Calu3 (cell line): Measurements from ENCODE around the gene AIF1. TPM values are rescaled to one million over a fixed set of nuclear protein-coding genes. Genes with fewer than 3 reads are reported as not detected.
"Not testable (repeated sequence)": the region's sequence is repeated elsewhere in the genome, so short reads cannot be mapped to it uniquely, and the experiment has no call there.

ENCODE experiments used
- BruUV-seq: library from RNA; stranded (reverse); fragments of 400-500 nt; replicated peaks from 2 replicates; lab custom pipeline; 2021; lab: Mats Ljungman, UMichigan
- CTCF ChIA-PET: fragments of 300-600 bp; sonication (Branson Sonifier 250); formaldehyde crosslinking; loops from one replicate; lab custom pipeline; 2022; ENCODE audit warnings: antibody characterized with exemption; lab: Charles Lee
- DNase-seq: peaks from one replicate; pipeline ENCODE4 v3.0.0; 2022
- H3K27ac Mint-ChIP-seq: one replicate; pipeline ENCODE4 v1.8.0; 2022; ENCODE audit warnings: mixed read lengths; ENCODE audit not compliant: unreplicated experiment
- H3K27me3 Mint-ChIP-seq: one replicate; pipeline ENCODE4 v1.8.0; 2022; ENCODE audit warnings: mixed read lengths; ENCODE audit not compliant: unreplicated experiment
- H3K36me3 Mint-ChIP-seq: one replicate; pipeline ENCODE4 v1.8.0; 2022; ENCODE audit warnings: mild to moderate bottlenecking, moderate library complexity, mixed read lengths; ENCODE audit not compliant: insufficient read depth, unreplicated experiment
- H3K4me1 Mint-ChIP-seq: one replicate; pipeline ENCODE4 v1.8.0; 2022; ENCODE audit warnings: mild to moderate bottlenecking, low read depth, mixed read lengths; ENCODE audit not compliant: unreplicated experiment
- H3K4me3 Mint-ChIP-seq: one replicate; pipeline ENCODE4 v1.8.0; 2022; ENCODE audit warnings: mild to moderate bottlenecking, low read depth, moderate library complexity, mixed read lengths; ENCODE audit not compliant: unreplicated experiment
- H3K9me3 Mint-ChIP-seq: one replicate; pipeline ENCODE4 v1.8.0; 2022; ENCODE audit warnings: low read depth, mixed read lengths; ENCODE audit not compliant: unreplicated experiment
- intact Hi-C: fragments of 100-400 bp; cut with micrococcal nuclease; formaldehyde crosslinking; loops from one replicate; pipeline ENCODE4 v1.10.0; 2022; ENCODE audit not compliant: unreplicated experiment
- total RNA-seq: library from RNA; stranded (reverse); gene quantifications from 2 replicates; pipeline ENCODE4 v1.2.3, GENCODE V29; 2022
- TF ChIP-seq, protein P1 (sequence below): fragments of 200-600 bp; IDR thresholded peaks from one replicate; pipeline ENCODE4 v1.8.0; 2022; ENCODE audit warnings: antibody characterized with exemption; ENCODE audit not compliant: unreplicated experiment

Gene AIF1
- total RNA-seq, 1 experiment from 2014 or later: not detected

DNA sequence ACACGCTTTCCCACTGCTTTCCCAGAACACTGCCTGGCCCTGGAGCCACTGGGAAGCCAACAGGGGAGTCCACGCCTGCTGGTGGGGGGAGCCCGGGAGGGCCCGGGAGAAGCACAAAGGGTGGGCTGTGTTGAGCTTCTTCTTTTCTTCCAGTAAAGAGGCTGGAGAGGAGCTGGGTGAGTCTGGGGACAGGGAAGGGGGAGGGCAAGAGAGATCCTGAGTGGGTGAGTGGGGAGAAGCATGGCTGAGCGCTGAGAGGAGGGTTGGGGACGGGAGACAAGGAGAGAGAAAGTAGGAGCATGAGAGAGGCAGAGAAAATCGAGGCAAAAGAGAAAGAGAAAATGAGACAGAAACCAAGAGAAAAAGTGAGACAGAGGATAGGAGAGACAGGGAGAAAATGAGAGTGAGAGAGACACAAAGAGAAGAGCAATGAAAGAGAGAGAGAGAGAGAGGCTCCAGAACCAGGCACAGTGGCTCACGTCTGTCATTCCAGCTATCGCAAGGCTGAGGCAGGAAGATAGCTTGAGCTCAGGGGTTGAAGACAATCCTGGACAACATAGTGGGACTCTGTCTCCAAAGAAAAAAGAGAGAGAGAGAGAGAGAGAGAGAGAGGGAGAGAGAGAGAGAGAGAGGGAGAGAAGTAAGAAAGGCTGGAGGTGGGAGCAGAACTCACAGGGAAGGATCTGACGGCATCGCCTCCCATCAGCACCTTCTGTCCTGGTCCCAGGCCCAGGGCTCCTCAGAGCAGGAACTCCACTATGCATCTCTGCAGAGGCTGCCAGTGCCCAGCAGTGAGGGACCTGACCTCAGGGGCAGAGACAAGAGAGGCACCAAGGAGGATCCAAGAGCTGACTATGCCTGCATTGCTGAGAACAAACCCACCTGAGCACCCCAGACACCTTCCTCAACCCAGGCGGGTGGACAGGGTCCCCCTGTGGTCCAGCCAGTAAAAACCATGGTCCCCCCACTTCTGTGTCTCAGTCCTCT, 26.9 kb upstream of the AIF1 start:
- Mint-ChIP-seq H3K27ac (no peak overlapping the region), H3K4me1 (no peaks in the 10 kb centered on the region), H3K36me3 (no peaks in the 10 kb centered on the region), H3K9me3 (no peaks in the 10 kb centered on the region), H3K4me3 (no peak overlapping the region), H3K27me3 (peaks cover 31% of the 10 kb centered on the region)
- no TSS peak for BruUV-seq
- CTCF ChIA-PET: interaction anchor here (0.6 to 2.1 kb wide), 5 partner anchors 8 to 294 kb away, joined by 3 to 10 read pairs (median 4); no protein-coding TSS in a partner anchor
- TF ChIP-seq, protein P1, sequence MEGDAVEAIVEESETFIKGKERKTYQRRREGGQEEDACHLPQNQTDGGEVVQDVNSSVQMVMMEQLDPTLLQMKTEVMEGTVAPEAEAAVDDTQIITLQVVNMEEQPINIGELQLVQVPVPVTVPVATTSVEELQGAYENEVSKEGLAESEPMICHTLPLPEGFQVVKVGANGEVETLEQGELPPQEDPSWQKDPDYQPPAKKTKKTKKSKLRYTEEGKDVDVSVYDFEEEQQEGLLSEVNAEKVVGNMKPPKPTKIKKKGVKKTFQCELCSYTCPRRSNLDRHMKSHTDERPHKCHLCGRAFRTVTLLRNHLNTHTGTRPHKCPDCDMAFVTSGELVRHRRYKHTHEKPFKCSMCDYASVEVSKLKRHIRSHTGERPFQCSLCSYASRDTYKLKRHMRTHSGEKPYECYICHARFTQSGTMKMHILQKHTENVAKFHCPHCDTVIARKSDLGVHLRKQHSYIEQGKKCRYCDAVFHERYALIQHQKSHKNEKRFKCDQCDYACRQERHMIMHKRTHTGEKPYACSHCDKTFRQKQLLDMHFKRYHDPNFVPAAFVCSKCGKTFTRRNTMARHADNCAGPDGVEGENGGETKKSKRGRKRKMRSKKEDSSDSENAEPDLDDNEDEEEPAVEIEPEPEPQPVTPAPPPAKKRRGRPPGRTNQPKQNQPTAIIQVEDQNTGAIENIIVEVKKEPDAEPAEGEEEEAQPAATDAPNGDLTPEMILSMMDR: no peak
- intact Hi-C loops: no loop called here
- no peak for DNase-seq

DNA sequence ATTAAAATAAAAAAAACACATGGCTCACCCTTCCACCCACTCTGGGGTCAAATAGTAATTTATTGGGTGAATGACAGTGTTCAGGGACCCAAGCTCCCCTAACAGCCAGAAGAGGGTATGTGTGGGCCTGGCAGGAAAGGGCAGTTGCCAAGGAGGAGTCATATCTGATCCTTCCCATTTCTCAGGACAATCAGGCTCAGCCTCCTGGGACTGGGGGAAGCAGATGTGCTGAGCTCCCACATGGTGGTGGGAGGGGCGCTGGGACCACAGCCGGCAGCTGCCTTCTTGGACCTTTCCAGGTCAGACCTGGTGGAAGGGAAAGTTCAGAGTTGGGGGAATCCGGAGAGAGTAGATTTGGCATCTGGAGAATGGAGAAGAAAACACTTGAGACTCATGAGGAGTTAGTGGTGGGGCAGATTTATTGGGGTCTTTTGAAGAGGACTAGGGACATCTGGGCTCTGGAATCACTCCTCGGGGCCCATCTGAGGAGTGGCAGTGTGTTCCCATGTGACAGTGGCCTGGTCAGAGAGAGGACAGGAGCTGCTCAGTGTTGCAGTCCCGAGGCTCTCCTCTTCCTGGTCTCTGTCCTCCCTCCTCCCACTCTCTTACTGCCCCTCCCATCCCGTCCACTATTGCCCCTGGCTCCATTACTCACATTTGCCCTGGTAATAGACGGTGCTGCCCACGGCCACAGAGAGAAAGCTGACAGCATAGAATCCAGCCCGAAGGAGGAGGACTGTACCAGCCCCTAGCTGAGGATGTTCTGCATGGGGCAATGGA, 26.0 kb upstream of the AIF1 start:
- CTCF ChIA-PET: interaction anchor here (1.5 kb wide), 1 partner anchor 12 kb away, joined by 5 read pairs; no protein-coding TSS in a partner anchor
- no peak for DNase-seq
- Mint-ChIP-seq H3K4me3 (no peak overlapping the region), H3K4me1 (no peaks in the 10 kb centered on the region), H3K27ac (no peak overlapping the region), H3K36me3 (no peaks in the 10 kb centered on the region), H3K9me3 (no peaks in the 10 kb centered on the region), H3K27me3 (peaks cover 31% of the 10 kb centered on the region)
- BruUV-seq: no TSS peak
- TF ChIP-seq, protein P1: no peak
- intact Hi-C loops: no loop called here

DNA sequence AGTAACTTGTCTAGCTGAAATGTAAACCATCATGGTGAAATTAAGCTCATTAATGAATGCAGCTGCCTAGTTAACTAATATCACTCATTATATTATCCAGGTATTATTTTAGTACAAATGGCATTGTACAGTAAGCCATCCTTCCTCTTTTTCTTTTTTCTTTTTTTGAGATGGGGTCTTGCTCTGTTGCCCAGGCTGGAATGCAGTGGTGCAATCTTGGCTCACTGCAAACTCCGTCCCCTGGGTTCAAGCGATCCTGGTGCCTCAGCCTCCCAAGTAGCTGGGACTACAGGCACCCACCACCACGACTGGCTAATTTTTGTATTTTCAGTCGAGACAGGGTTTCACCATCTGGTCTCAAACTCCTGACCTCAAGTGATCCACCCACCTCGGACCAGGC, 24.3 kb upstream of the AIF1 start:
- H3K36me3 Mint-ChIP-seq, H3K4me1 Mint-ChIP-seq, BruUV-seq, intact Hi-C loops, DNase-seq, H3K27ac Mint-ChIP-seq, H3K9me3 Mint-ChIP-seq, H3K4me3 Mint-ChIP-seq: not testable (repeated sequence)
- CTCF ChIA-PET: interaction anchor here (1.5 kb wide), 1 partner anchor 14 kb away, joined by 5 read pairs; no protein-coding TSS in a partner anchor
- H3K27me3 Mint-ChIP-seq: peaks cover 31% of the 10 kb centered on the region

DNA sequence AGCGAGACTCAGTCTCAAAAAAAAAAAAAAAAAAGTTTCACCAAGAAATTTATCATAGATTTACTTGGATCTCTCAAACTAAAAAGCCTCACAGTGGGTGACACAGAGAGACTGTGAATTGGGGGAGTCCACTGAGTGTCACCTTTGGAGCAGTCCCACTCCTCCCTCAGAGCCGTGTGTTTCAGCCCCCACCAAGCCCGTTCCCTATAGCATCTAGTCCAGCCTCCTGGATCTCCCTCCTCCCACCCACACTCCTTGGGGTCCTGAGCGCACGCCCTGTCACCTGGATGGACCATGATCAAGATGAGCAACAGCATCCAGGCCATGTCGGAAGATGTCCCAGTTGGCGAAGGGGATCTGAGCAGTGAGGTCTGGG, 22.6 kb upstream of the AIF1 start:
- no peaks in the 10 kb centered on the region for H3K36me3 Mint-ChIP-seq
- CTCF ChIA-PET: interaction anchor here (0.7 to 1.7 kb wide), 2 partner anchors 44 to 360 kb away, joined by 4 to 8 read pairs; partner anchors contain the start of gene NFKBIL1
- intact Hi-C loops: no loop called here
- no TSS peak for BruUV-seq
- TF ChIP-seq, protein P1: no peak
- no peak for DNase-seq
- H3K9me3 Mint-ChIP-seq: no peaks in the 10 kb centered on the region
- no peak overlapping the region for H3K4me3 Mint-ChIP-seq
- peaks cover 23% of the 10 kb centered on the region for H3K27me3 Mint-ChIP-seq
- no peak overlapping the region for H3K27ac Mint-ChIP-seq
- H3K4me1 Mint-ChIP-seq: no peaks in the 10 kb centered on the region
